Activated CD8-positive, alpha-beta T cell treated with anti-CD3 and anti-CD28 coated beads for 36 hours (primary cell): Measurements from ENCODE around the gene CDKAL1. TPM values are rescaled to one million over a fixed set of nuclear protein-coding genes. Genes with fewer than 3 reads are reported as not detected.

Source experiments
- ATAC-seq: fragments of 200-7000 bp; cut with Tn5 transposase; one replicate; pipeline ENCODE4 v1.10.0; 2021; ENCODE audit warnings: mild to moderate bottlenecking, moderate library complexity
- CTCF ChIA-PET: fragments of 350-600 bp; sonication (Branson Sonifier 250); formaldehyde crosslinking; loops from one replicate; lab custom pipeline; 2021; ENCODE audit warnings: antibody characterized with exemption; lab: Charles Lee
- POLR2A ChIA-PET: fragments of 350-600 bp; sonication (Branson Sonifier 250); formaldehyde crosslinking; loops from one replicate; lab custom pipeline; 2021; ENCODE audit warnings: antibody characterized with exemption; lab: Charles Lee
- DNase-seq: peaks from one replicate; pipeline ENCODE4 v3.0.0-alpha.2; 2020
- H3K27ac Mint-ChIP-seq: one replicate; pipeline ENCODE4 v1.8.0; 2021; ENCODE audit warnings: mild to moderate bottlenecking, mixed read lengths
- H3K27me3 Mint-ChIP-seq: one replicate; pipeline ENCODE4 v1.8.0; 2021; ENCODE audit warnings: mixed read lengths
- H3K36me3 Mint-ChIP-seq: one replicate; pipeline ENCODE4 v1.8.0; 2021; ENCODE audit warnings: low read depth, mixed read lengths
- H3K4me1 Mint-ChIP-seq: one replicate; pipeline ENCODE4 v1.8.0; 2021; ENCODE audit warnings: low read depth, mixed read lengths
- H3K4me3 Mint-ChIP-seq: one replicate; pipeline ENCODE4 v1.8.0; 2021; ENCODE audit warnings: mild to moderate bottlenecking, moderate library complexity, mixed read lengths
- H3K9me3 Mint-ChIP-seq: one replicate; pipeline ENCODE4 v1.8.0; 2021; ENCODE audit warnings: mixed read lengths
- intact Hi-C: fragments of 100-400 bp; cut with micrococcal nuclease; formaldehyde crosslinking; loops from one replicate; pipeline ENCODE4 v1.10.0; 2022
- total RNA-seq, 2 experiments: library from RNA; stranded (reverse); gene quantifications; one replicate each; pipeline ENCODE4 v1.2.3, GENCODE V29; 2021
- TF ChIP-seq, protein P1 (sequence below): fragments of 200-600 bp; IDR thresholded peaks from one replicate; pipeline ENCODE4 v1.8.0; 2022; ENCODE audit warnings: antibody characterized with exemption, mild to moderate bottlenecking

The CDKAL1 gene
- total RNA-seq, 2 experiments from 2014 or later: 21.6 to 23.6 TPM

- H3K27ac Mint-ChIP-seq: no peak overlapping the region
These were observed 274.7 kb downstream of the CDKAL1 start for GRCh38 chr6:20808924-20809323.

DNA sequence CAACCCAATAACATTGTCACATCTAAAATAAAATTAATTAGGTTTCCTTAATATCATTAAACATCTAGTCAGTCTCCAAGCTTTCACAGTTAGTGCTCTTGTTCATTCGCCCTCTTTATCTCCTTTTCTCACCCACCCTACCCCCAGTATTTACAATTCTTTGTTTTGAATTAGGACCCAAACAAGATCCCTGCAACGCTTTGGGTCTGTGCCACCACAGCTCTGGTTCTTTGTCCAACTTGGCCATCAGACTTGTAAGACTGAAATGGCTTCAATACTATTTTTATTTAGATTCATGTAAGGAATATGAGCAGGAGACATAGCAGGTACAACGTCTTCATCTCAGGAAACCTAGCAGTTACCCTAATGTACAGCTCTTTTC lies 276.5 kb downstream of the CDKAL1 start:
- CTCF ChIA-PET: no interaction called here
- Mint-ChIP-seq H3K4me1 (peaks cover 7% of the 10 kb centered on the region), H3K4me3 (no peak overlapping the region), H3K27ac (no peak overlapping the region), H3K9me3 (peaks cover 7% of the 10 kb centered on the region), H3K36me3 (peaks cover 25% of the 10 kb centered on the region), H3K27me3 (no peaks in the 10 kb centered on the region)
- no peak for ATAC-seq
- TF ChIP-seq, protein P1, sequence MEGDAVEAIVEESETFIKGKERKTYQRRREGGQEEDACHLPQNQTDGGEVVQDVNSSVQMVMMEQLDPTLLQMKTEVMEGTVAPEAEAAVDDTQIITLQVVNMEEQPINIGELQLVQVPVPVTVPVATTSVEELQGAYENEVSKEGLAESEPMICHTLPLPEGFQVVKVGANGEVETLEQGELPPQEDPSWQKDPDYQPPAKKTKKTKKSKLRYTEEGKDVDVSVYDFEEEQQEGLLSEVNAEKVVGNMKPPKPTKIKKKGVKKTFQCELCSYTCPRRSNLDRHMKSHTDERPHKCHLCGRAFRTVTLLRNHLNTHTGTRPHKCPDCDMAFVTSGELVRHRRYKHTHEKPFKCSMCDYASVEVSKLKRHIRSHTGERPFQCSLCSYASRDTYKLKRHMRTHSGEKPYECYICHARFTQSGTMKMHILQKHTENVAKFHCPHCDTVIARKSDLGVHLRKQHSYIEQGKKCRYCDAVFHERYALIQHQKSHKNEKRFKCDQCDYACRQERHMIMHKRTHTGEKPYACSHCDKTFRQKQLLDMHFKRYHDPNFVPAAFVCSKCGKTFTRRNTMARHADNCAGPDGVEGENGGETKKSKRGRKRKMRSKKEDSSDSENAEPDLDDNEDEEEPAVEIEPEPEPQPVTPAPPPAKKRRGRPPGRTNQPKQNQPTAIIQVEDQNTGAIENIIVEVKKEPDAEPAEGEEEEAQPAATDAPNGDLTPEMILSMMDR: no peak
- POLR2A ChIA-PET: no interaction called here
- intact Hi-C loops: no loop called here
- no peak for DNase-seq

More at GRCh38 chr6:20808924-20809323, 274.7 kb downstream of the CDKAL1 start:
- Mint-ChIP-seq H3K4me3 (no peak overlapping the region), H3K36me3 (peaks cover 40% of the 10 kb centered on the region), H3K27me3 (no peaks in the 10 kb centered on the region), H3K4me1 (peaks cover 7% of the 10 kb centered on the region), H3K9me3 (peaks cover 15% of the 10 kb centered on the region)
- intact Hi-C loops: no loop called here
- POLR2A ChIA-PET: no interaction called here
- TF ChIP-seq, protein P1: no peak
- DNase-seq (no peak), ATAC-seq (no peak)
- CTCF ChIA-PET: no interaction called here

GRCh38 chr6:20811109-20811761 lies 277.0 kb downstream of the CDKAL1 start:
- TF ChIP-seq, protein P1: no peak
- no peaks in the 10 kb centered on the region for H3K27me3 Mint-ChIP-seq
- POLR2A ChIA-PET: no interaction called here
- no peak for ATAC-seq
- intact Hi-C loops: no loop called here
- H3K36me3 Mint-ChIP-seq: peaks cover 20% of the 10 kb centered on the region
- DNase-seq: peak; percentile 22
- H3K27ac Mint-ChIP-seq: no peak overlapping the region
- H3K9me3 Mint-ChIP-seq: peaks cover 3% of the 10 kb centered on the region
- CTCF ChIA-PET: no interaction called here
- no peak overlapping the region for H3K4me3 Mint-ChIP-seq
- peaks cover 7% of the 10 kb centered on the region for H3K4me1 Mint-ChIP-seq

DNA sequence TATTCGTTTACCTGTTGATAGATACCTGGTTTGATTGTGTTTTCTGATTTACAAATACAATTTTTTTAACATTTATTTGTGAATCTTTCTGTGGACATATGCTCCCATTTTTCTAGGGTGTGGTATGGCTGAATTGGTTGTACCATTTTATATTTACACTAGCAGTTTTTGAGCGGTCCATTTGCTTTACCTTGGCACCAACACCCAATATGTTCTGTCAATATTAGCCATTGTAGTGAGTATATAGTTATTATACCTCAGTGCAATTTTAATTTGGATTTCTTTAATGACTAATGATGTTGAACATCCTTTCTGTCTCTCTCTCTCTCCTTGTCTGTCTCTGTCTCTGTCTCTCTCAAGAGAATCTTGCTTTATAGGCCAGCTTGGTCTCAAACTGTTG lies 278.5 kb downstream of the CDKAL1 start:
- ATAC-seq (no peak), DNase-seq (no peak)
- H3K36me3 Mint-ChIP-seq: peaks cover 15% of the 10 kb centered on the region
- H3K27me3 Mint-ChIP-seq: no peaks in the 10 kb centered on the region
- ChIA-PET CTCF (no interaction called here), POLR2A (no interaction called here)
- H3K4me3 Mint-ChIP-seq: no peak overlapping the region
- peaks cover 7% of the 10 kb centered on the region for H3K4me1 Mint-ChIP-seq
- H3K9me3 Mint-ChIP-seq: no peaks in the 10 kb centered on the region
- intact Hi-C loops: no loop called here
- TF ChIP-seq, protein P1: no peak
- no peak overlapping the region for H3K27ac Mint-ChIP-seq

GRCh38 chr6:20814494-20814893 lies 280.2 kb downstream of the CDKAL1 start:
- ATAC-seq (no peak), DNase-seq (no peak)
- Mint-ChIP-seq H3K27me3 (no peaks in the 10 kb centered on the region), H3K4me3 (no peak overlapping the region), H3K9me3 (no peaks in the 10 kb centered on the region), H3K4me1 (peaks cover 7% of the 10 kb centered on the region), H3K36me3 (peaks cover 9% of the 10 kb centered on the region), H3K27ac (no peak overlapping the region)
- intact Hi-C loops: no loop called here
- TF ChIP-seq, protein P1: no peak
- ChIA-PET CTCF (no interaction called here), POLR2A (no interaction called here)
